Stimulated activated naive CD8-positive, alpha-beta T cell treated with anti-CD3 and anti-CD28 coated beads, Interleukin-15, Interleukin-2, amounts not matched to agents 100 U/mL and 50 U/mL, for 24 hours (primary cell): Measurements from ENCODE around the gene EPHA6.
A peak's percentile ranks its signal among the peaks of the same experiment; 100 is the strongest.

Source experiments
- ATAC-seq: fragments of 150-1000 bp; cut with Tn5 transposase; one replicate; pipeline ENCODE4 v1.10.0; 2021
- DNase-seq: peaks from one replicate; pipeline ENCODE4 v3.0.0; 2021

The EPHA6 gene

GRCh38 chr3:96813820-96814650 lies at the start of gene EPHA6:
Gene EPHA6, plus strand, starts transcription at chr3:96814594.
- DNase-seq, result peak; percentile 5
- ATAC-seq, result peak; percentile 12

- no peak for ATAC-seq
- DNase-seq, result no peak
These were observed 37.6 kb upstream of the EPHA6 start for GRCh38 chr3:96776818-96777217.

DNA sequence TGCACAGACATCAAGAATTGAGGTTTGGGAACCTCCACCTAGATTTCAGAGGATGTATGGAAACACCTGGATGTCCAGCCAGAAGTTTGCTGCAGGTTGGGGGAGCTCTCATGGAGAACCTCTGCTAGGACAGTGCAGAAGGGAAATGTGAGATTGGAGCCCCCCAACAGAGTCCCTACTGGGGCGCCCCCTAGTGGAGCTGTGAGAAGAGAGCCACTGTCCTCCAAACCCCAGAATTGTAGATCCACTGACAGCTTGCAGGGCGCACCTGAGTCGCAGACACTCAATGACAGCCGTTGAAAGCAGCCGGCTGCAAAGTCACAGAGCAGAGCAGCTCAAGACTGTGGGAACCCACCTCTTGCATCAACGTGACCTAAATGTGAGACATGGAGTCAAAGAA lies 34.6 kb upstream of the EPHA6 start:
- DNase-seq (peak; percentile 6), ATAC-seq (no peak)

- DNase-seq (no peak), ATAC-seq (no peak)
These were observed 18.3 kb upstream of the EPHA6 start for GRCh38 chr3:96796101-96796500.

GRCh38 chr3:96803870-96804269 lies 10.5 kb upstream of the EPHA6 start:
- no peak for ATAC-seq
- DNase-seq, result no peak

- DNase-seq, result no peak
- ATAC-seq, result no peak
These were observed 8.1 kb upstream of the EPHA6 start for GRCh38 chr3:96806341-96806740.

- peak; percentile 91 for ATAC-seq
- peak; percentile 66 for DNase-seq
These were observed 1.1 kb upstream of the EPHA6 start for GRCh38 chr3:96813134-96813819.

- ATAC-seq, result no peak
These were observed 515 bp downstream of the EPHA6 start for GRCh38 chr3:96814651-96815567.

DNA sequence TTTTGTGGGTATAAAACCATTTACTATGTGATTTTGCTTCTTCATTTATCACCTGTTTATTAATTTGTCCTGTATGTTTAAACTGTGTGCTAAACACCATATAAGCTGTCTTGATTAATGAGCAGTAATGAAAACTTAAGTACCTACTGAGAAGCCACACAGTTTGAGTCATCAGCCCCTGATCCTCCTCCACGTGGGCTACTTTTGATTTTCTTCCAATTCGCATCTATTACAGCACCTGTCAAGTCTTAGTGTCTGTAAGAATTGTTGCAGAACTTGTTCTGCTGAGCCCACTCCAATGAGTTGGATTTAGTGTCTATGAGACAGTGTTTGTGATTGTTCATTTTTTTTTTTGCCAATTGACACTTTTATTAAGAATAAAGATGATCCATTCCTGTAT lies 16.8 kb downstream of the EPHA6 start:
- no peak for ATAC-seq
- DNase-seq, result no peak

More at GRCh38 chr3:96814651-96815567, 515 bp downstream of the EPHA6 start:
- no peak for DNase-seq

DNA sequence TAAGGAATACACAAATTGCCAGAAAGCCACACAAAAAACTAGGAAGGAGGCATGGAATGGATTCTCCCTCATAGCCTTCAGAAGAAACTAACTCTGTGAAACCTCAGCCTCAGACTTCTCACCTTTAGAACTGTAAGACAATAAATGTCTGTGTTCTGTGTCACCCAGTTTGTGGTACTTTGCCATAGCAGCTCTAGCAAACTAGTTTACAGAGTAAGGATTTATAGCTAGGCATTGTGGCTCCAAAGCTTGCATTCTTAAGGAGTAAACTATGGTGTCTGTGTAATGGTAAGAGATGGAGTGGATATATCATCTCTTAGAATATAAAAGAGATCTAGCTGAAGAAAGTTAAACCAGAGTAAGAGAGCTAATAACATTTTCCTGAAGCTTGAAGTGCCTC lies 18.9 kb downstream of the EPHA6 start:
- ATAC-seq, result no peak
- DNase-seq, result no peak

GRCh38 chr3:96836153-96836915 lies 21.9 kb downstream of the EPHA6 start:
- no peak for ATAC-seq
- DNase-seq, result no peak

DNA sequence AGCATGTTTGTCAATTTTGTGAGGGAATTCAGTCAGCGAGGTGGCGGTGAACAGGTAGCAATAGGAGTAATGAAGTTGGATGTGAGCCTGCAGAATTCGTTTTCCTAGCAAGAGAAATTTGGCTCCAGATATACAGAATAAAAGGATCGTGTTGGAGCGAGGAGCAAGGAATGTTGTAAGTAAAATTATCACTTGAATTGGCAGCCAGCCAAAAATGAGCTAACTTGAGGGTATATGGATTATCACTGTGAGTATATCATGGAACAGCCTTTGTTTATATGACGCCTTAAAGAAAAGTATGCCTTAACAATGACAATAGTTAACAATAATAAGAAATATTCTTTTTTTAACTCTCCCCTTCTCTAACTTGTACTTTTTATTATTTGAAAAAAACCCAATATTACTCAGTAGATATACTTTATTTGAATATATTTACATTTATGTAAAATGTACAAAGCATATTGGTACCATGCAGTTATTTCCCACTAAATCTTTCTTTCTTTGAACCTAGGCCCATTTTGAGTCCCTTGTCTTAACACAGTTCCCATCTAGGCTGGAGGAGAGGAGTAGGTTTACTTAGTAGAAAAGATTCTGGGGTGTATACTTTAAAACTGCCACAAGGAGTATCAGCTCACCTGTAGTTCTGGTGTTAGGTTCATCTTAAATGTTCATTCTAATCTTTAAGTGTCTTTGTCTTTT lies 29.3 kb downstream of the EPHA6 start:
- DNase-seq, result no peak
- no peak for ATAC-seq

DNA sequence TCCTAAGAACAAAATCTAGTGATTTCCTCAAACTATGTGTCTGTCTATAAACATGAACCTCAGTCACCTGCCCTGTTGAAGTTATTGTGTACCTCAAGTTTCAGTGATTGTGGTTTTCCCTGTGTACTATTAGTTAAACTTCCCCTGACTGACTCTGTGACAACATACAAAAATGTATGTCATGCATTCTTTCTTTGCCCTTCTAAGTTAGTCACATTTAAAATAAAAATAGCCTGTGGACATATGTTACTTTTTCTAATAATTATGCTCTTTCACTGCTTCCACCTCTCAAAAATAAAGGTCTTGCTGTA lies 29.8 kb downstream of the EPHA6 start:
- no peak for ATAC-seq
- DNase-seq, result no peak

- DNase-seq (no peak), ATAC-seq (no peak)
These were observed 38.5 kb downstream of the EPHA6 start for GRCh38 chr3:96852849-96853248.

GRCh38 chr3:96860882-96861281 lies 46.5 kb downstream of the EPHA6 start:
- ATAC-seq, result no peak
- DNase-seq, result no peak

GRCh38 chr3:96863129-96863740 lies 48.8 kb downstream of the EPHA6 start:
- DNase-seq, result no peak
- no peak for ATAC-seq

DNA sequence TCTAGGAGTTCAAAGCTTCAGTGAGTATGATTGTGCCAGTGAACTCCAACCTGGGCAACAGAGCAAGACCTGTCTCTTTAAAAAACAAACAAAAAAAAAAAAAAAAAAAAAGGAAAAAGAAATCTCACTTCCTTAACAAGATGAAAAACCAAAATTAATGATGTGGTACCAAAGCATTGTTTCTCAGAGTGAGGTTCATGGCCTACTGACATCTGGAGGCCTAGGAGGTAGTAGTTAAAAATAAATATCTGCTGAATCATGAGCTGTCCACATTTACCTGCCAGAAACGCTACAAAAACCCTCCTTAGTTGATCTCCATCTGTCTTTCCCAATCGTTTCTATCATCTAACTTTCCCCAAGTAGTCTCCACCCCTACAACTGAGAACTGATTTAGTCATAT lies 51.2 kb downstream of the EPHA6 start:
- no peak for ATAC-seq
- DNase-seq, result no peak

GRCh38 chr3:96869316-96869715 lies 54.9 kb downstream of the EPHA6 start:
- DNase-seq, result no peak
- ATAC-seq, result no peak

DNA sequence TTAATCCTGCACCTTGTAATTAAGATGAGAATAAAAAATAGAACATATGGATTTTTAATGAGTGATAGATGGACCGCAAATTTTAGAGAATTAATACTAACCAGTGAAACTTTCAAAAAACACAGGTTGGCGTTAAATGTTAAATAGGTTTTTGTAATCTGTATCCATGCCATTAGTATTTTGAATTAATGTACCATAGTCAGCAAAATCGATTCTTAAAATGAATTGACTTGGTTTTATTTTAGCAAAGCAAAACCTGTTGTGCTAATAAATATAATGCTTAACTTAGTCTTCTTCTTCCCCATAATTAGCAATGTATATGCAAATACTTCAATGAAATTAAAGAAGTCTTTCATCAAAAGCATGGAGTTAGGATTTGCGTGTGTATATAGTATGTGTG lies 63.1 kb downstream of the EPHA6 start:
- ATAC-seq, result no peak
- no peak for DNase-seq

DNA sequence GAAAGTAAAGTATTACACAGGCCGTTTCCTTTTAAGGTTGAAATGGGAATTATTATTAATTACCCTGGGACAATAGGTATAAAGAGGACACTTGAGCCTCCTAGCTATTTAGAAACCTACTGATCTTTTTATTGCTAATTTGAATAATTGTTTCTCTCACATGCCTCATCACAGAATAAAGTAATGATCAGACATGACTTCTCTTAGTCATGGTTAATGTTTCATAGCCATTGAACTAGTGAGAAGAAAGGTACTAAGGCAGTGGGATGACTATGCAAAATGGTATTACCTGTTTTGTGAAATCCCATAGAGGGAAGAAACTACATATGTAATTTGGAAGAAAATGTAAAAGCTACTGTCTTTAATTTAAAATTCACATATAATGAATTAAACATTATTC lies 85.6 kb downstream of the EPHA6 start:
- ATAC-seq (no peak), DNase-seq (no peak)

DNA sequence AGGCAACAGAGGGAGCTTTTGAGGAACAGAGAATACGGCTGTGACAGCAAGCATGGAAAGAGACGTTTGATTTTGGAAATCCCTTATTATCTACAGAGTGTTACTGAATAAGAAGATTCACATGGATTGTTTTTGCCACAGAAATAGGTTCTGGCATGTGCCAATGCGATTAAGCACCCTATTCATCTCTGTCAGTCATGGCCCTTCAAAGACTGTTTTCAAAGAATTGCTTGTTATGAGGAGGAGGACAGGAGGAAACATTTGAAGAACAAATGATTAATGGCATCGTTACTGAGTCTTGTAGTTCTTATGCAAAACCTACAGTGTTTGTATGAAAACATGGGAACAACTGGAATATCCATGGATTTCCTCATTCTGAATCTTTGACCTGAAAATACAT lies 86.2 kb downstream of the EPHA6 start:
- DNase-seq (no peak), ATAC-seq (no peak)
